HG03469 (cell line): ENCODE measurements around the gene SERAC1.
"Not testable (repeated sequence)": the region's sequence is repeated elsewhere in the genome, so short reads cannot be mapped to it uniquely, and the experiment has no call there.

Source experiments
- ATAC-seq: cut with Tn5 transposase; IDR thresholded peaks from one replicate; pipeline ENCODE4 v1.9.1; 2021; ENCODE audit warnings: mild to moderate bottlenecking, moderate library complexity, moderate number of reproducible peaks; ENCODE audit not compliant: unreplicated experiment

The SERAC1 gene

GRCh38 chr6:158175111-158175510 lies 7.0 kb upstream of the SERAC1 start:
- no peak for ATAC-seq

- ATAC-seq: no peak
Observed at GRCh38 chr6:158174514-158174913, 6.5 kb upstream of the SERAC1 start.

GRCh38 chr6:158174024-158174423 lies 6.0 kb upstream of the SERAC1 start:
- no peak for ATAC-seq

- no peak for ATAC-seq
Observed at GRCh38 chr6:158172001-158172400, 3.9 kb upstream of the SERAC1 start.

- no peak for ATAC-seq
Observed at GRCh38 chr6:158170656-158171081, 2.6 kb upstream of the SERAC1 start.

- ATAC-seq: not testable (repeated sequence)
Observed at GRCh38 chr6:158169634-158170033, 1.6 kb upstream of the SERAC1 start.

- no peak for ATAC-seq
Observed at GRCh38 chr6:158165919-158166416, 2.1 kb downstream of the SERAC1 start.

- ATAC-seq: no peak
Observed at GRCh38 chr6:158164579-158165170, 3.4 kb downstream of the SERAC1 start.

GRCh38 chr6:158161566-158162254 lies 6.4 kb downstream of the SERAC1 start:
- no peak for ATAC-seq

- no peak for ATAC-seq
Observed at GRCh38 chr6:158160932-158161539, 7.0 kb downstream of the SERAC1 start.

GRCh38 chr6:158158748-158159147 lies 9.3 kb downstream of the SERAC1 start:
- no peak for ATAC-seq

GRCh38 chr6:158158123-158158522 lies 9.9 kb downstream of the SERAC1 start:
- no peak for ATAC-seq

- ATAC-seq: no peak
Observed at GRCh38 chr6:158157064-158157764, 10.8 kb downstream of the SERAC1 start.

GRCh38 chr6:158154816-158155215 lies 13.2 kb downstream of the SERAC1 start:
- no peak for ATAC-seq

- ATAC-seq: no peak
Observed at GRCh38 chr6:158153576-158153975, 14.5 kb downstream of the SERAC1 start.

- ATAC-seq: no peak
Observed at GRCh38 chr6:158152659-158153058, 15.4 kb downstream of the SERAC1 start.

- not testable (repeated sequence) for ATAC-seq
Observed at GRCh38 chr6:158152025-158152424, 16.0 kb downstream of the SERAC1 start.

- ATAC-seq: no peak
Observed at GRCh38 chr6:158150701-158151100, 17.4 kb downstream of the SERAC1 start.

- no peak for ATAC-seq
Observed at GRCh38 chr6:158149641-158150040, 18.4 kb downstream of the SERAC1 start.

GRCh38 chr6:158143700-158144099 lies 24.4 kb downstream of the SERAC1 start:
- no peak for ATAC-seq

- ATAC-seq: no peak
Observed at GRCh38 chr6:158142789-158143188, 25.3 kb downstream of the SERAC1 start.
